Adrenal gland (tissue), 5 donors: ENCODE results near the gene PSMA2.
"Not testable (repeated sequence)": the region's sequence is repeated elsewhere in the genome, so short reads cannot be mapped to it uniquely, and the experiment has no call there.

Experiments
- CTCF ChIP-seq, 6 experiments: fragments of 450-650 bp in 4 of 6; fragments of 200-600 bp in 2 of 6; sonication (generic) in 1 of 6; IDR thresholded peaks; 1 replicate in 5 of 6; 2 replicates in 1 of 6; pipeline versions ENCODE4 v1.5.1 to v1.8.0; 2016 to 2021; ENCODE audit warnings: antibody characterized with exemption in 6 of 6, mild to moderate bottlenecking in 2 of 6, moderate library complexity in 1 of 6
- POLR2A ChIP-seq, 2 donors: fragments of 450-650 bp; IDR thresholded peaks; one replicate each; pipeline ENCODE4 v1.6.1; 2017; ENCODE audit warnings: antibody characterized with exemption in 2 of 2, mild to moderate bottlenecking in 2 of 2, moderate library complexity in 1 of 2
- donor health status: DM: no; HTN: no; CAD: no.

DNA sequence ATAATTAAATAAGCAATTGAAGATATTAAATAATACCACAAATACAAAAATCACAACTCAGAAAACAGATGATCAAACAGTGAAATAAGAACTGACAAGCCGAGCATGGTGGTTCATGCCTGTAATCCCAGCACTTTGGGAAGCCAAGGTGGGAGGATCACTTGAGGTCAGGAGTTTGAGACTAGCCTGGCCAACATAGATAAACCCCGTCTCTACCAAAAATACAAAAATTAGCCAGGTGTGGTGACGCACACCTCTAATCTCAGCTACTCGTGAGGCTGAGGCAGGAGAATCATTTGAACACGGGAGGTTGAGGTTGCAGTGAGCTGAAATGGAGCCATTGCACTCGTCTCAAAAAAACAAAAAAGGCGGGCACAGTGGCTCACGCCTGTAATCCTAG is 46.8 kb downstream of the PSMA2 start:
- not testable (repeated sequence) for TF ChIP-seq CTCF, POLR2A (IDR thresholded peaks at IDR 0.05)
